ENCODE results near the gene MYOZ3. TPM values are rescaled to one million over a fixed set of nuclear protein-coding genes. Genes with fewer than 3 reads are reported as not detected.
A peak's percentile ranks its signal among the peaks of the same experiment; 100 is the strongest.

The MYOZ3 gene
- polyA plus RNA-seq, 1 experiment, result 0.13 TPM

- ChIA-PET POLR2A (no interaction called here), CTCF (interaction anchor here (1.0 kb wide), 1 partner anchor 9 kb away, joined by 3 read pairs; no protein-coding TSS in a partner anchor)
- Histone ChIP-seq H3K27me3 (ENCODE audit: control insufficient read depth, insufficient read depth, low read length) (no peaks in the 10 kb centered on the region), H3K4me3 (ENCODE audit: low read depth, low read length) (peak overlapping the region; percentile 74), H3K36me3 (ENCODE audit: control insufficient read depth, insufficient read depth, low read length) (no peaks in the 10 kb centered on the region)
- no peak for DNase-seq (ENCODE audit: low read depth)
- no peak for TF ChIP-seq CTCF (IDR thresholded peaks at IDR 0.05; ENCODE audit: insufficient read depth, low read depth, low read length)
These were observed 36.5 kb upstream of the MYOZ3 start for GRCh38 chr5:150624334-150625163.

GRCh38 chr5:150625164-150625535, 35.9 kb upstream of the MYOZ3 start:
- ChIA-PET CTCF (interaction anchor here (1.0 kb wide), 1 partner anchor 17 kb away, joined by 3 read pairs; no protein-coding TSS in a partner anchor), POLR2A (no interaction called here)
- peak overlapping the region; percentile 74 for H3K4me3 ChIP-seq (ENCODE audit: low read depth, low read length)
- no peaks in the 10 kb centered on the region for H3K36me3 ChIP-seq (ENCODE audit: control insufficient read depth, insufficient read depth, low read length)
- DNase-seq (ENCODE audit: low read depth), result no peak
- TF ChIP-seq CTCF (IDR thresholded peaks at IDR 0.05; ENCODE audit: insufficient read depth, low read depth, low read length), result no peak
- no peaks in the 10 kb centered on the region for H3K27me3 ChIP-seq (ENCODE audit: control insufficient read depth, insufficient read depth, low read length)

GRCh38 chr5:150625831-150626746, 35.0 kb upstream of the MYOZ3 start:
- TF ChIP-seq CTCF (IDR thresholded peaks at IDR 0.05; ENCODE audit: insufficient read depth, low read depth, low read length), result no peak
- CTCF ChIA-PET, result interaction anchor here (0.8 to 2.2 kb wide), 7 partner anchors 13 to 176 kb away, joined by 3 to 6 read pairs (median 3); partner anchors contain the start of genes MYOZ3 and SYNPO
- DNase-seq (ENCODE audit: low read depth), result no peak

GRCh38 chr5:150626853-150627276, 34.2 kb upstream of the MYOZ3 start:
- POLR2A ChIA-PET, result no interaction called here
- DNase-seq (ENCODE audit: low read depth), result no peak
- Histone ChIP-seq H3K27me3 (ENCODE audit: control insufficient read depth, insufficient read depth, low read length) (no peaks in the 10 kb centered on the region), H3K4me3 (ENCODE audit: low read depth, low read length) (no peak overlapping the region), H3K36me3 (ENCODE audit: control insufficient read depth, insufficient read depth, low read length) (no peaks in the 10 kb centered on the region)
- CTCF ChIA-PET, result interaction anchor here (0.8 to 2.2 kb wide), 5 partner anchors 14 to 177 kb away, joined by 3 to 6 read pairs (median 3); partner anchors contain the start of genes MYOZ3 and SYNPO
- TF ChIP-seq CTCF (IDR thresholded peaks at IDR 0.05; ENCODE audit: insufficient read depth, low read depth, low read length), result no peak

More at GRCh38 chr5:150625831-150626746, 35.0 kb upstream of the MYOZ3 start:
- Histone ChIP-seq H3K4me3 (ENCODE audit: low read depth, low read length) (peak overlapping the region; percentile 74), H3K36me3 (ENCODE audit: control insufficient read depth, insufficient read depth, low read length) (no peaks in the 10 kb centered on the region), H3K27me3 (ENCODE audit: control insufficient read depth, insufficient read depth, low read length) (no peaks in the 10 kb centered on the region)
- POLR2A ChIA-PET, result no interaction called here

Data from BJ (cell line).